GM12878 (cell line): ENCODE data around the gene SIN3A. TPM values are rescaled to one million over a fixed set of nuclear protein-coding genes. Genes with fewer than 3 reads are reported as not detected.

Source experiments
- ATAC-seq: fragments of 200-7000 bp; cut with Tn5 transposase; 3 replicates; pipeline ENCODE4 v1.9.1; 2020; ENCODE audit warnings: mild to moderate bottlenecking, moderate library complexity
- BruUV-seq: library from RNA; stranded (reverse); fragments of 400-500 nt; replicated peaks from 2 replicates; lab custom pipeline; 2021; lab: Mats Ljungman, UMichigan
- CTCF ChIA-PET: fragments of 300-600 bp; sonication (Branson Sonifier 250); formaldehyde crosslinking; extraction: SDS; loops from one replicate; lab custom pipeline; 2021; ENCODE audit warnings: inconsistent platforms; lab: Yijun Ruan, JAX
- POLR2A ChIA-PET: fragments of 350-600 bp; formaldehyde crosslinking; extraction: SDS; loops from one replicate; lab custom pipeline; 2021; ENCODE audit warnings: inconsistent platforms; lab: Charles Lee
- RAD21 ChIA-PET: fragments of 300-600 bp; sonication (Branson Sonifier 250); formaldehyde crosslinking; loops from one replicate; lab custom pipeline; 2023; ENCODE audit warnings: antibody characterized with exemption; ENCODE audit not compliant: unreplicated experiment; lab: Charles Lee
- SMC1A ChIA-PET: fragments of 300-600 bp; sonication (Branson Sonifier 250); formaldehyde crosslinking; loops from one replicate; lab custom pipeline; 2023; ENCODE audit not compliant: unreplicated experiment, uncharacterized antibody; lab: Charles Lee
- DNase-seq: peaks from one replicate; pipeline ENCODE4 v3.0.0-alpha.2; 2011; ENCODE audit warnings: low read depth, low spot score
- FAIRE-seq: peaks from 3 replicates; lab custom pipeline; 2011; peaks lifted over from hg19 to GRCh38; lab: Jason Lieb, UNC
- H2AFZ ChIP-seq: 2 replicates; pipeline ENCODE4 v1.6.0; 2011; ENCODE audit warnings: low read depth, low read length, control low read depth; ENCODE audit not compliant: control insufficient read depth
- H3K27ac ChIP-seq: 2 replicates; pipeline ENCODE4 v1.5.1; 2011; ENCODE audit warnings: control low read depth; ENCODE audit not compliant: control insufficient read depth, insufficient read depth
- H3K27me3 ChIP-seq, 2 experiments: replicated peaks in 1 of 2; 2 replicates each; pipeline versions ENCODE4 v1.6.0 to v1.6.1; 2011; ENCODE audit warnings: low read length in 1 of 2; ENCODE audit not compliant: control insufficient read depth in 2 of 2, insufficient read depth in 2 of 2
- H3K36me3 ChIP-seq, 2 experiments: 2 replicates each; pipeline ENCODE4 v1.5.1; 2011; ENCODE audit warnings: low read length in 1 of 2; ENCODE audit not compliant: control insufficient read depth in 2 of 2, insufficient read depth in 2 of 2
- H3K4me1 ChIP-seq: 2 replicates; pipeline ENCODE4 v1.6.1; 2011; ENCODE audit warnings: mild to moderate bottlenecking, low read length, moderate library complexity, mixed read lengths; ENCODE audit not compliant: control insufficient read depth, insufficient read depth
- H3K4me2 ChIP-seq: 2 replicates; pipeline ENCODE4 v1.6.0; 2011; ENCODE audit warnings: control low read depth; ENCODE audit not compliant: control insufficient read depth, insufficient read depth
- H3K4me3 ChIP-seq: fragments of 200-600 bp; sonication (generic); 2 replicates; pipeline ENCODE4 v1.5.1; 2016
- H3K79me2 ChIP-seq: 2 replicates; pipeline ENCODE4 v1.6.0; 2011; ENCODE audit warnings: low read length; ENCODE audit not compliant: control insufficient read depth, insufficient read depth
- H3K9ac ChIP-seq: 2 replicates; pipeline ENCODE4 v1.8.0; 2011; ENCODE audit warnings: low read length, control low read depth, mixed read lengths; ENCODE audit not compliant: control insufficient read depth, insufficient read depth
- H3K9me3 ChIP-seq: replicated peaks from 3 replicates; pipeline ENCODE4 v1.5.1; 2011; ENCODE audit warnings: mild to moderate bottlenecking, low read length; ENCODE audit not compliant: control insufficient read depth, insufficient read depth
- H4K20me1 ChIP-seq: 2 replicates; pipeline ENCODE4 v1.6.0; 2011; ENCODE audit not compliant: control insufficient read depth, insufficient read depth
- SREBF2 ChIP-seq: IDR thresholded peaks from 2 replicates; pipeline ENCODE4 v1.6.1; 2012; ENCODE audit warnings: mild to moderate bottlenecking, low read length
- SRF ChIP-seq, 2 experiments: IDR thresholded peaks; 2 replicates each; pipeline ENCODE4 v1.6.1; 2011; ENCODE audit warnings: low read depth in 2 of 2, low read length in 2 of 2, mild to moderate bottlenecking in 1 of 2, moderate library complexity in 1 of 2
- ZNF207 ChIP-seq: fragments of 450-650 bp; IDR thresholded peaks from 2 replicates; pipeline ENCODE4 v1.6.1; 2014; ENCODE audit warnings: antibody characterized with exemption, mild to moderate bottlenecking, borderline replicate concordance
- WGBS: methylation state at CpG from one replicate; pipeline ENCODE4 v1.1.6; 2016; ENCODE audit warnings: low lambda C conversion rate; ENCODE audit not compliant: insufficient replicate concordance, insufficient coverage; ENCODE audit errors: missing lambda C conversion rate; 5-methylcytosine and 5-hydroxymethylcytosine counted together
- in situ Hi-C: fragments of 300-500 bp; cut with MboI; formaldehyde crosslinking; loops from 9 replicates; pipeline ENCODE4 v1.14.3; 2018; ENCODE audit warnings: mixed read lengths
- intact Hi-C: fragments of 100-400 bp; cut with micrococcal nuclease; formaldehyde crosslinking; loops from one replicate; pipeline ENCODE4 v1.14.2; 2022; ENCODE audit not compliant: unreplicated experiment
- polyA plus RNA-seq, 11 experiments: library from polyadenylated mRNA; depleted of rRNA in 4 of 11; unstranded in 6 of 11; stranded (reverse) in 5 of 11; fragments of >200 nt; fragmentation: Nextera tagmentation in 4 of 11; fragmentation: Illumina TruSeq in 1 of 11; extraction: Ambion mirVana in 4 of 11; extraction: Trizol in 1 of 11; gene quantifications; 1 replicate in 1 of 11; 2 replicates in 10 of 11; pipeline versions ENCODE4 v1.2.1 to v1.2.3, GENCODE V29; 2011 to 2016; ENCODE audit warnings: inconsistent platforms in 2 of 11, missing spikeins in 2 of 11, low read depth in 1 of 11
- total RNA-seq, 4 experiments: library from RNA; depleted of rRNA in 3 of 4; stranded (reverse); fragments of >200 nt in 3 of 4; fragmentation: Illumina TruSeq in 1 of 4; extraction: Trizol in 1 of 4; gene quantifications; 2 replicates each; pipeline versions ENCODE4 v1.2.1 to v1.2.3, GENCODE V29; 2013 to 2021
- TF ChIP-seq, protein P1 (sequence below): fragments of 150-350 bp; IDR thresholded peaks from 2 replicates; pipeline ENCODE4 v1.6.1; 2016; ENCODE audit warnings: low read depth, low read length

The SIN3A gene
- total and polyA plus RNA-seq, 10 of the 15 experiments (the other 5 are each of a cell fraction or from before 2014, with no cell fraction given): 6.4 to 62.2 (median 29.2) TPM

DNA sequence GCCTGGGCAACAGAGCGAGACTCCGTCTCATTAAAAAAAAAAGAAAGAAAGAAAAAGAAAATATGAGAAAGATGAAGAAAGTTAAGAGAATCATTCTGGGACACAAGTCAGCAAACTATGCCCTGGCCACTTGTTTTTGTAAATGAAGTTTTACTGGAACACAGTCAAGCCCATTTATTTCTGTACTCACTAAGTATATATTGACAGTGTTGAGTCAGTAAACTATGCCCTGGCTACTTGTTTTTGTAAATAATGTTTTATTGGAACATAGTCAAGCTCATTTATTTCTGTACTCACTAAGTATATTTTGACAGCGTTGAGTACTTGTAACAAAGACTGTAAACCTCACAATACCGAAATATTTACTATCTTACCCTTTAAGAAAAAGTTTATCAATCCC lies 42.2 kb upstream of the SIN3A start:
- Histone ChIP-seq H2AFZ (no peak overlapping the region), H3K4me2 (no peak overlapping the region), H3K4me1 (no peaks in the 10 kb centered on the region), H3K27ac (no peak overlapping the region), H3K4me3 (no peak overlapping the region), H3K27me3 (no peaks in the 10 kb centered on the region)
- ChIA-PET POLR2A (no interaction called here), SMC1A (interaction anchor here (0.5 kb wide), 1 partner anchor 11 kb away, joined by 3 read pairs; no protein-coding TSS in a partner anchor), CTCF (interaction anchor here (1.2 to 1.6 kb wide), 2 partner anchors 15 to 126 kb away, joined by 3 to 4 read pairs; no protein-coding TSS in a partner anchor)
- no peak for DNase-seq
- WGBS: 95% methylated on average over 4 of the region's 4 CpGs
- intact Hi-C loops: no loop called here
- in situ Hi-C loops: no loop called here
- ATAC-seq: no peak
- FAIRE-seq: no peak
- TF ChIP-seq SRF (IDR thresholded peaks at IDR 0.05; ENCODE audit: low read depth in 2 of 2, low read length in 2 of 2) (no peak), ZNF207 (no peak), SREBF2 (no peak)
- TF ChIP-seq, protein P1, sequence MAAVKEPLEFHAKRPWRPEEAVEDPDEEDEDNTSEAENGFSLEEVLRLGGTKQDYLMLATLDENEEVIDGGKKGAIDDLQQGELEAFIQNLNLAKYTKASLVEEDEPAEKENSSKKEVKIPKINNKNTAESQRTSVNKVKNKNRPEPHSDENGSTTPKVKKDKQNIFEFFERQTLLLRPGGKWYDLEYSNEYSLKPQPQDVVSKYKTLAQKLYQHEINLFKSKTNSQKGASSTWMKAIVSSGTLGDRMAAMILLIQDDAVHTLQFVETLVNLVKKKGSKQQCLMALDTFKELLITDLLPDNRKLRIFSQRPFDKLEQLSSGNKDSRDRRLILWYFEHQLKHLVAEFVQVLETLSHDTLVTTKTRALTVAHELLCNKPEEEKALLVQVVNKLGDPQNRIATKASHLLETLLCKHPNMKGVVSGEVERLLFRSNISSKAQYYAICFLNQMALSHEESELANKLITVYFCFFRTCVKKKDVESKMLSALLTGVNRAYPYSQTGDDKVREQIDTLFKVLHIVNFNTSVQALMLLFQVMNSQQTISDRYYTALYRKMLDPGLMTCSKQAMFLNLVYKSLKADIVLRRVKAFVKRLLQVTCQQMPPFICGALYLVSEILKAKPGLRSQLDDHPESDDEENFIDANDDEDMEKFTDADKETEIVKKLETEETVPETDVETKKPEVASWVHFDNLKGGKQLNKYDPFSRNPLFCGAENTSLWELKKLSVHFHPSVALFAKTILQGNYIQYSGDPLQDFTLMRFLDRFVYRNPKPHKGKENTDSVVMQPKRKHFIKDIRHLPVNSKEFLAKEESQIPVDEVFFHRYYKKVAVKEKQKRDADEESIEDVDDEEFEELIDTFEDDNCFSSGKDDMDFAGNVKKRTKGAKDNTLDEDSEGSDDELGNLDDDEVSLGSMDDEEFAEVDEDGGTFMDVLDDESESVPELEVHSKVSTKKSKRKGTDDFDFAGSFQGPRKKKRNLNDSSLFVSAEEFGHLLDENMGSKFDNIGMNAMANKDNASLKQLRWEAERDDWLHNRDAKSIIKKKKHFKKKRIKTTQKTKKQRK: no peak
- TF ChIP-seq, all 136 proteins: peak for 0
- no peaks in the 10 kb centered on the region for H4K20me1 ChIP-seq
- H3K9ac ChIP-seq: no peak overlapping the region
- H3K36me3 ChIP-seq: peaks cover 0 to 9% of the 10 kb centered on the region in 2 experiments; a peak in 2 of 4 replicates
- H3K79me2 ChIP-seq: no peaks in the 10 kb centered on the region
- no peaks in the 10 kb centered on the region for H3K9me3 ChIP-seq
- RAD21 ChIA-PET: no interaction called here
- BruUV-seq: no TSS peak
